ENCODE measurements around the gene TLR3. TPM values are rescaled to one million over a fixed set of nuclear protein-coding genes. Genes with fewer than 3 reads are reported as not detected.

The TLR3 gene
- total RNA-seq, 1 donor from 2014 or later: 1.9 TPM

DNA sequence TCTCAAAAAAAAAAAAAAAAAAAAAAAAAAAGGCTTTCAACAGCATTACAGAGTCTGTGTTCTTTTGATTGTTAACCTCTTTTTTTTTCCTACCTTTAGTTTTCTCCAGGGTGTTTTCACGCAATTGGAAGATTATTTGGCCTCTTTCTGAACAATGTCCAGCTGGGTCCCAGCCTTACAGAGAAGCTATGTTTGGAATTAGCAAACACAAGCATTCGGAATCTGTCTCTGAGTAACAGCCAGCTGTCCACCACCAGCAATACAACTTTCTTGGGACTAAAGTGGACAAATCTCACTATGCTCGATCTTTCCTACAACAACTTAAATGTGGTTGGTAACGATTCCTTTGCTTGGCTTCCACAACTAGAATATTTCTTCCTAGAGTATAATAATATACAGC lies 13.3 kb downstream of the TLR3 start:
- DNase-seq (ENCODE audit: low read depth) (no peak), FAIRE-seq (no peak)
- H3K4me2 ChIP-seq (ENCODE audit: low read length): no peak overlapping the region
- peaks cover 2% of the 10 kb centered on the region for H3K36me3 Mint-ChIP-seq (ENCODE audit: low read depth, unreplicated experiment)
- no peak overlapping the region for H2AFZ ChIP-seq (ENCODE audit: low read depth, low read length)
- H3K27ac ChIP-seq (ENCODE audit: low read depth, low read length): no peak overlapping the region
- H3K4me3 Mint-ChIP-seq (ENCODE audit: unreplicated experiment): no peak overlapping the region
- H3K4me1 ChIP-seq (ENCODE audit: insufficient read depth, low read length): no peaks in the 10 kb centered on the region
- no peaks in the 10 kb centered on the region for H3K79me2 ChIP-seq (ENCODE audit: insufficient read depth, low read length)
- peaks cover 7% of the 10 kb centered on the region for H3K4me1 Mint-ChIP-seq (ENCODE audit: low read depth, unreplicated experiment)
- H3K27me3 Mint-ChIP-seq (ENCODE audit: low read depth, unreplicated experiment): peaks cover 5% of the 10 kb centered on the region
- no peak overlapping the region for H3K9ac ChIP-seq (ENCODE audit: low read length)
- no peaks in the 10 kb centered on the region for H3K9me3 ChIP-seq (ENCODE audit: insufficient read depth, low read depth, low read length)
- TF ChIP-seq, protein P1, sequence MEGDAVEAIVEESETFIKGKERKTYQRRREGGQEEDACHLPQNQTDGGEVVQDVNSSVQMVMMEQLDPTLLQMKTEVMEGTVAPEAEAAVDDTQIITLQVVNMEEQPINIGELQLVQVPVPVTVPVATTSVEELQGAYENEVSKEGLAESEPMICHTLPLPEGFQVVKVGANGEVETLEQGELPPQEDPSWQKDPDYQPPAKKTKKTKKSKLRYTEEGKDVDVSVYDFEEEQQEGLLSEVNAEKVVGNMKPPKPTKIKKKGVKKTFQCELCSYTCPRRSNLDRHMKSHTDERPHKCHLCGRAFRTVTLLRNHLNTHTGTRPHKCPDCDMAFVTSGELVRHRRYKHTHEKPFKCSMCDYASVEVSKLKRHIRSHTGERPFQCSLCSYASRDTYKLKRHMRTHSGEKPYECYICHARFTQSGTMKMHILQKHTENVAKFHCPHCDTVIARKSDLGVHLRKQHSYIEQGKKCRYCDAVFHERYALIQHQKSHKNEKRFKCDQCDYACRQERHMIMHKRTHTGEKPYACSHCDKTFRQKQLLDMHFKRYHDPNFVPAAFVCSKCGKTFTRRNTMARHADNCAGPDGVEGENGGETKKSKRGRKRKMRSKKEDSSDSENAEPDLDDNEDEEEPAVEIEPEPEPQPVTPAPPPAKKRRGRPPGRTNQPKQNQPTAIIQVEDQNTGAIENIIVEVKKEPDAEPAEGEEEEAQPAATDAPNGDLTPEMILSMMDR (IDR thresholded peaks at IDR 0.05; ENCODE audit: insufficient read depth, low read depth, low read length): no peak
- TF ChIP-seq EZH2 (IDR thresholded peaks at IDR 0.05; ENCODE audit: insufficient read depth, low read length): no peak
- H4K20me1 ChIP-seq (ENCODE audit: insufficient read depth, low read length): no peaks in the 10 kb centered on the region
- no peaks in the 10 kb centered on the region for H3K27me3 ChIP-seq (ENCODE audit: insufficient read depth, low read length)
- no peaks in the 10 kb centered on the region for H3K9me3 Mint-ChIP-seq (ENCODE audit: unreplicated experiment)
- no peak overlapping the region for H3K4me3 ChIP-seq (ENCODE audit: insufficient read depth, low read depth, low read length)
- no peaks in the 10 kb centered on the region for H3K36me3 ChIP-seq (ENCODE audit: insufficient read depth, low read length)
- H3K27ac Mint-ChIP-seq (ENCODE audit: unreplicated experiment): no peak overlapping the region

DNA sequence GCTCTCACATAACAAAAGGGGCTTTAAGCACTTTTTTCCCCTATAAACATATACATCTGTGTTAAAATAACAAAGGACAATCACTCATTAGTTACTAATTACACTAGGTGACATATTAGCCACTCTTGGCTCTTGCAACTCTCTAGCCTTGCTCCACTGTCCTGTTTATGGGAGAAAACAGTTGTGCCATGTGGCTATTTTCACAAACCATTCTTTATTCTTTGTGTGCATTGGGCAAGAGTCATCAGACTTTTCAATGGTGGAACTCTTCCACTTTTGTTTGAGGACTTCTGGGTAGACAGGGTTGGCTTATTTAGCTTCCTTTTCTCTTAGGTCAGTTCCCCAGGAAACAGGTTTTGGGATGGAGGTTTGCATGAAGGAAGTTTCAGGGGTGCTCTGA lies 19.6 kb downstream of the TLR3 start:
- no peak overlapping the region for H3K9ac ChIP-seq (ENCODE audit: low read length)
- no peak overlapping the region for H2AFZ ChIP-seq (ENCODE audit: low read depth, low read length)
- peaks cover 6% of the 10 kb centered on the region for H3K9me3 Mint-ChIP-seq (ENCODE audit: unreplicated experiment)
- no peak overlapping the region for H3K4me2 ChIP-seq (ENCODE audit: low read length)
- H3K27me3 Mint-ChIP-seq (ENCODE audit: low read depth, unreplicated experiment): peaks cover 11% of the 10 kb centered on the region
- H3K36me3 Mint-ChIP-seq (ENCODE audit: low read depth, unreplicated experiment): peaks cover 2% of the 10 kb centered on the region
- no peaks in the 10 kb centered on the region for H3K4me1 Mint-ChIP-seq (ENCODE audit: low read depth, unreplicated experiment)
- H3K27ac Mint-ChIP-seq (ENCODE audit: unreplicated experiment): no peak overlapping the region
- no peak overlapping the region for H3K27ac ChIP-seq (ENCODE audit: low read depth, low read length)
- no peak overlapping the region for H3K4me3 Mint-ChIP-seq (ENCODE audit: unreplicated experiment)
- no peaks in the 10 kb centered on the region for H3K4me1 ChIP-seq (ENCODE audit: insufficient read depth, low read length)
- TF ChIP-seq, protein P1 (IDR thresholded peaks at IDR 0.05; ENCODE audit: insufficient read depth, low read depth, low read length): no peak
- TF ChIP-seq EZH2 (IDR thresholded peaks at IDR 0.05; ENCODE audit: insufficient read depth, low read length): no peak
- DNase-seq (ENCODE audit: low read depth) (no peak), FAIRE-seq (no peak)
- no peaks in the 10 kb centered on the region for H3K9me3 ChIP-seq (ENCODE audit: insufficient read depth, low read depth, low read length)
- H4K20me1 ChIP-seq (ENCODE audit: insufficient read depth, low read length): no peaks in the 10 kb centered on the region
- no peaks in the 10 kb centered on the region for H3K36me3 ChIP-seq (ENCODE audit: insufficient read depth, low read length)
- no peaks in the 10 kb centered on the region for H3K27me3 ChIP-seq (ENCODE audit: insufficient read depth, low read length)
- H3K4me3 ChIP-seq (ENCODE audit: insufficient read depth, low read depth, low read length): no peak overlapping the region
- no peaks in the 10 kb centered on the region for H3K79me2 ChIP-seq (ENCODE audit: insufficient read depth, low read length)

DNA sequence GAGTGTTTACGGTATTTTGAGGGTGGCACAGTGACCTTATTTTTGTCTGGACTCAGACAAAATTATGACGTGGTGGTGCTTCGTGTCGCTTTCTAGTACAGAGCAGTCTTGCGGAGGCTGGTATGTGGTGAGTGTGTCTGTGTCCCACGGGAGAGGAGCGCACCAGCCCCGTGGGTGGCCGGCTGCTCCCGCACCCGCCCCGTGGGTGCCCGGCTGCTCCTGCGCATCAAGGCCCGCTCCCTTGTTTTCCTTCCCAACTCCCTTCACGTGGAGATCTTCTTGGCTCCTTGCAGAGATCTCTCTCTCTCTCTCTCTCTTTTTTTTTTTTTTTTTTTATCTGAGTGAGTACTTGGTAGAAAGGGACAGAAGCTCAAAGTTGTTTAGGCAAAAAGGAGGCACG lies 23.3 kb downstream of the TLR3 start:
- Histone ChIP-seq H3K9ac (ENCODE audit: low read length) (no peak overlapping the region), H3K4me1 (ENCODE audit: insufficient read depth, low read length) (no peaks in the 10 kb centered on the region), H3K27ac (ENCODE audit: low read depth, low read length) (no peak overlapping the region), H3K36me3 (ENCODE audit: insufficient read depth, low read length) (no peaks in the 10 kb centered on the region), H4K20me1 (ENCODE audit: insufficient read depth, low read length) (no peaks in the 10 kb centered on the region), H3K4me2 (ENCODE audit: low read length) (no peak overlapping the region), H2AFZ (ENCODE audit: low read depth, low read length) (no peak overlapping the region), H3K79me2 (ENCODE audit: insufficient read depth, low read length) (no peaks in the 10 kb centered on the region), H3K4me3 (ENCODE audit: insufficient read depth, low read depth, low read length) (no peak overlapping the region), H3K9me3 (ENCODE audit: insufficient read depth, low read depth, low read length) (no peaks in the 10 kb centered on the region), H3K27me3 (ENCODE audit: insufficient read depth, low read length) (peaks cover 10% of the 10 kb centered on the region)
- Mint-ChIP-seq H3K9me3 (ENCODE audit: unreplicated experiment) (peaks cover 8% of the 10 kb centered on the region), H3K27ac (ENCODE audit: unreplicated experiment) (no peak overlapping the region), H3K4me1 (ENCODE audit: low read depth, unreplicated experiment) (no peaks in the 10 kb centered on the region), H3K27me3 (ENCODE audit: low read depth, unreplicated experiment) (peaks cover 30% of the 10 kb centered on the region), H3K36me3 (ENCODE audit: low read depth, unreplicated experiment) (no peaks in the 10 kb centered on the region), H3K4me3 (ENCODE audit: unreplicated experiment) (no peak overlapping the region)
- TF ChIP-seq, protein P1 (IDR thresholded peaks at IDR 0.05; ENCODE audit: insufficient read depth, low read depth, low read length): no peak
- no peak for TF ChIP-seq EZH2 (IDR thresholded peaks at IDR 0.05; ENCODE audit: insufficient read depth, low read length)
- DNase-seq (ENCODE audit: low read depth) (no peak), FAIRE-seq (no peak)
